Stimulated activated effector memory CD8-positive, alpha-beta T cell treated with anti-CD3 and anti-CD28 coated beads, Interleukin-12 subunit alpha, Interleukin-12 subunit beta, amount 100 ng/mL, for 72 hours (primary cell): ENCODE measurements around the gene DNAJB2.
"Not testable (repeated sequence)": the region's sequence is repeated elsewhere in the genome, so short reads cannot be mapped to it uniquely, and the experiment has no call there.

Source experiments
- ATAC-seq: fragments of 150-1000 bp; cut with Tn5 transposase; 2 replicates; pipeline ENCODE4 v1.10.0; 2021
- DNase-seq, 2 donors: peaks; one replicate each; pipeline ENCODE4 v3.0.0; 2021 to 2022; ENCODE audit warnings: low spot score in 2 of 2
- H3K27ac Mint-ChIP-seq: one replicate; pipeline ENCODE4 v1.8.0; 2022; ENCODE audit warnings: mild to moderate bottlenecking, mixed read lengths
- H3K36me3 Mint-ChIP-seq: one replicate; pipeline ENCODE4 v1.8.0; 2022; ENCODE audit warnings: mild to moderate bottlenecking, mixed read lengths
- H3K4me1 Mint-ChIP-seq: one replicate; pipeline ENCODE4 v1.8.0; 2022; ENCODE audit warnings: mixed read lengths
- H3K4me3 Mint-ChIP-seq: one replicate; pipeline ENCODE4 v1.8.0; 2022; ENCODE audit warnings: mild to moderate bottlenecking, mixed read lengths
- H3K9me3 Mint-ChIP-seq: one replicate; pipeline ENCODE4 v1.8.0; 2022; ENCODE audit warnings: mixed read lengths

DNAJB2 gene

GRCh38 chr2:219252084-219252483 is 27.1 kb upstream of the DNAJB2 start:
- peak overlapping the region; percentile 68 for H3K4me3 Mint-ChIP-seq
- peaks cover 71% of the 10 kb centered on the region for H3K4me1 Mint-ChIP-seq
- H3K27ac Mint-ChIP-seq: peak overlapping the region; percentile 83
- H3K9me3 Mint-ChIP-seq: no peaks in the 10 kb centered on the region
- peaks cover 74% of the 10 kb centered on the region for H3K36me3 Mint-ChIP-seq
- ATAC-seq (no peak), DNase-seq (no peak)

- peak overlapping the region; percentile 83 for H3K27ac Mint-ChIP-seq
- peaks cover 69% of the 10 kb centered on the region for H3K36me3 Mint-ChIP-seq
- H3K4me3 Mint-ChIP-seq: peak overlapping the region; percentile 68
- DNase-seq (no peak), ATAC-seq (no peak)
- peaks cover 66% of the 10 kb centered on the region for H3K4me1 Mint-ChIP-seq
- H3K9me3 Mint-ChIP-seq: no peaks in the 10 kb centered on the region
Measured at GRCh38 chr2:219252570-219252899, 26.6 kb upstream of the DNAJB2 start.

DNA sequence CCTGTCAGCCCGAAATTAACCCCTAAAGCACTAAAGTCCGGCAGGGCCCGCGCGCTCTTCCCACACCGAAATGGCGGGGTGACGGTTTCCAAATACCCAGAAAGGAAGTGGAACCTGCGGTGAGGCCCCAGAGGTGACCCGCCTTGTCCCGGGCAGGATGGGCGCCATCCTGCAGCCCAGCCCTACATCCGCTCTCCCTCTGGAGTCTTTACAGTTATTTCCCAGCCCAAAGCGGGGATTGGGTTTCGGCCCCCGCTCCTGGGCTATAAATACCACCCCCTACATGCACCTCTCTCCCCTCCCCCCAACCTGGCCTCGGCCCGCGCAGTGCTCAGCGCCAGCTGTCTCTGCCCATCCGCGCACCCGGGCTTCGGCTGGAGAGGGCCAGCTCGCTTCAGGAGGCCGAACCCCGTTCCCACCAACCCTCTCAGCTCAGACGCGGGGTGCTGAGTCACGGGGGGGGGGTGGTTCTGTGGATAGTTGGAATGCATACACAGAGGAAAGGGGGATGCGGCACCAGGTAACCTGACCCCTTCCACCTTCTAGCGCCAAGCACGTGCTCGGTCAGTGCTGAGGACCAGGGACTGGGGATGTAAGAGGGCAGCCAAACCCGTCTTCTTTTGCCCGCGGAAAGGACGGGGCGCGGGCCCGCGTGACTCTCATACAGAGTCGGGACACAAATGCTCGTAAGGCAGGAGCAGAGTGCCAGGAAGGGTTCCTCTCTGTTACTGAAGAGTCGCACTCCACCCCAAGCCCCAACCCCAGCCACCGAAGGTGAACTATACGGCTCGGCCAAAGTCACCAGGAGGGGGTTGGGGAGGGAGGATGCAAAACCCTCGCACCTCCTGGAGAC is 26.0 kb upstream of the DNAJB2 start, which contains the start of gene TUBA4B:
Gene TUBA4B (plus strand): TSS at position 344 of the 853 bp plus-strand sequence. CDS start 165 bp downstream, at position 509.
- Mint-ChIP-seq H3K9me3 (no peaks in the 10 kb centered on the region), H3K36me3 (peaks cover 63% of the 10 kb centered on the region), H3K4me1 (peaks cover 60% of the 10 kb centered on the region), H3K27ac (peak within 1 kb of the TSS; percentile 83), H3K4me3 (peak within 1 kb of the TSS; percentile 68)
- ATAC-seq (peak; percentile 39), DNase-seq (peak; percentile 31 to 77)

DNA sequence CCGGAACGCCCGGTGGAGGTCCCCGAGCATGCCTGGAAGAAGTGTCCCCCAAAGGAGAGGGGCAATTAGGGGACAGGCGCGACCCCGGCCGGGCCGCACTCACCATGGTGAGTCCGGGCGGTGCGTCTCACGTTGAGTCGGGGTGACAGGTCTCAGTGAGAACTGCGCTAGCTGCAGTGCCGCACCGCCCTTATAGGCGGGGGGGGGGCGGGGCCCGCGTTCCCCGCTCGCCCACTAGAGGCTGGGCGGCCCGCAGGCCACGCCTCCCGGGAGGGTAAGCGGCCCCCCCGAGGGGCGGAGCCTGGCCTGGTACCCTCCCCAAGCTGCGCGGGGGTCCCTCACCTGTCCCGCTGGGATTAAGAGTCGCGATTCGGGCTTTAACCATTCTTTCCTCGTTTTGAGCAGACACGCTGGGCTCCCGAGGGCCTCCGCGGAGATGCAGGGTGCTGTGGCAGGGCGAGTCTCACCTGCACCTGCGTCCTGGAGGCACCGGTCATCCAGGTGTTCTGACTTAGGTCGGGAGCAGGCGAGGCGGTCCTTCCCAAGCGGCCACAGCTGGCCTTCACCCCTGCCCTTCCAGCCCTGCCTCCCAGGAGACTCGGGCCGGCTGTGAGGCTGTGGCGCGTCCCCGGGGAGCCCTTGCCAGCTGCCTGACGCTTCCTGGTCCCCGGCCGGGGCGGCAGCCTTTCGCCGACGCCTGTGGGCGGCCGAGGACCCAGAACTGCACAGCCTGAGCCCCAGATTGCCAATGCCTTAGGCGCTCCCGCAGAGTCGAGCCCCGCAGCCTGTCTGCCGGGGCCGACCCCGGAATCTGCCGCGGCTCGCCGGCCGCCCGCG is 25.2 kb upstream of the DNAJB2 start, which contains the start of gene TUBA4A:
Gene TUBA4A (minus strand): TSS at position 166 of the 837 bp plus-strand sequence. CDS start 60 bp downstream, at position 106.
- H3K4me3 Mint-ChIP-seq: peak within 1 kb of the TSS; percentile 68
- H3K9me3 Mint-ChIP-seq: no peaks in the 10 kb centered on the region
- peak; percentile 83 for ATAC-seq
- peaks cover 52% of the 10 kb centered on the region for H3K4me1 Mint-ChIP-seq
- peaks cover 55% of the 10 kb centered on the region for H3K36me3 Mint-ChIP-seq
- DNase-seq: peak; percentile 80 to 93
- peak within 1 kb of the TSS; percentile 83 for H3K27ac Mint-ChIP-seq

- peaks cover 47% of the 10 kb centered on the region for H3K36me3 Mint-ChIP-seq
- H3K4me1 Mint-ChIP-seq: peaks cover 45% of the 10 kb centered on the region
- DNase-seq: peak; percentile 41 to 81
- peak; percentile 72 for ATAC-seq
- H3K4me3 Mint-ChIP-seq: peak overlapping the region; percentile 68
- H3K27ac Mint-ChIP-seq: peak overlapping the region; percentile 83
- no peaks in the 10 kb centered on the region for H3K9me3 Mint-ChIP-seq
Measured at GRCh38 chr2:219254590-219255201, 24.5 kb upstream of the DNAJB2 start.

GRCh38 chr2:219258942-219259341 is 20.2 kb upstream of the DNAJB2 start:
- H3K4me3 Mint-ChIP-seq, ATAC-seq, H3K9me3 Mint-ChIP-seq, H3K27ac Mint-ChIP-seq, H3K36me3 Mint-ChIP-seq, DNase-seq: not testable (repeated sequence)
- peaks cover 12% of the 10 kb centered on the region for H3K4me1 Mint-ChIP-seq

GRCh38 chr2:219261024-219261855 is 17.9 kb upstream of the DNAJB2 start:
- DNase-seq: no peak
- no peaks in the 10 kb centered on the region for H3K9me3 Mint-ChIP-seq
- no peak overlapping the region for H3K4me3 Mint-ChIP-seq
- no peak overlapping the region for H3K27ac Mint-ChIP-seq
- H3K4me1 Mint-ChIP-seq: peaks cover 4% of the 10 kb centered on the region
- no peaks in the 10 kb centered on the region for H3K36me3 Mint-ChIP-seq
- ATAC-seq: no peak

DNA sequence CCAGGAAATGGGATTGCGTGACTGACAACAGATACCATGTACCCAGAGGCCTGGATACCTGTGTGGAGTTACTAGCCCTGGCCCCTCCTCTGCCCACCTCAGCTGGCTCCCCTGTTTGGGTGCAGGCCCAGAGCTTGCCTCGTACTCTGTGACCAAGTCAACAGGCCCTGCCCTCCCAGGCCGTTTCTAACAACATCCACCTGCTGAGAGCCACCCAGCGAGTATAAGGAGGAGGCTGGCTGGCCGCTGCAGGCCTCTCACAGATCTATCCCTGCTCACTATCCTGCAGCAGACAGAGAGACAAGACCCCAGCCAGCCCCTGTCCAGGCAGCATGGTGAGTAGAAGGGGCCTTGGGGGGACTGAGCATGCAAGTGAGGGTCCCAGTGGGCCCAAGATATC is 12.9 kb upstream of the DNAJB2 start:
- DNase-seq (no peak), ATAC-seq (no peak)
- no peaks in the 10 kb centered on the region for H3K4me1 Mint-ChIP-seq
- H3K4me3 Mint-ChIP-seq: no peak overlapping the region
- peak overlapping the region; percentile 48 for H3K27ac Mint-ChIP-seq
- H3K9me3 Mint-ChIP-seq: no peaks in the 10 kb centered on the region
- no peaks in the 10 kb centered on the region for H3K36me3 Mint-ChIP-seq

- no peaks in the 10 kb centered on the region for H3K9me3 Mint-ChIP-seq
- no peak for ATAC-seq
- DNase-seq: no peak
- H3K36me3 Mint-ChIP-seq: no peaks in the 10 kb centered on the region
- H3K4me1 Mint-ChIP-seq: no peaks in the 10 kb centered on the region
- no peak overlapping the region for H3K4me3 Mint-ChIP-seq
- H3K27ac Mint-ChIP-seq: peak overlapping the region; percentile 48
Measured at GRCh38 chr2:219266886-219267285, 12.3 kb upstream of the DNAJB2 start.

- no peaks in the 10 kb centered on the region for H3K36me3 Mint-ChIP-seq
- H3K4me3 Mint-ChIP-seq: no peak overlapping the region
- ATAC-seq: no peak
- H3K9me3 Mint-ChIP-seq: no peaks in the 10 kb centered on the region
- H3K27ac Mint-ChIP-seq: no peak overlapping the region
- DNase-seq: no peak
- no peaks in the 10 kb centered on the region for H3K4me1 Mint-ChIP-seq
Measured at GRCh38 chr2:219268294-219268693, 10.9 kb upstream of the DNAJB2 start.

DNA sequence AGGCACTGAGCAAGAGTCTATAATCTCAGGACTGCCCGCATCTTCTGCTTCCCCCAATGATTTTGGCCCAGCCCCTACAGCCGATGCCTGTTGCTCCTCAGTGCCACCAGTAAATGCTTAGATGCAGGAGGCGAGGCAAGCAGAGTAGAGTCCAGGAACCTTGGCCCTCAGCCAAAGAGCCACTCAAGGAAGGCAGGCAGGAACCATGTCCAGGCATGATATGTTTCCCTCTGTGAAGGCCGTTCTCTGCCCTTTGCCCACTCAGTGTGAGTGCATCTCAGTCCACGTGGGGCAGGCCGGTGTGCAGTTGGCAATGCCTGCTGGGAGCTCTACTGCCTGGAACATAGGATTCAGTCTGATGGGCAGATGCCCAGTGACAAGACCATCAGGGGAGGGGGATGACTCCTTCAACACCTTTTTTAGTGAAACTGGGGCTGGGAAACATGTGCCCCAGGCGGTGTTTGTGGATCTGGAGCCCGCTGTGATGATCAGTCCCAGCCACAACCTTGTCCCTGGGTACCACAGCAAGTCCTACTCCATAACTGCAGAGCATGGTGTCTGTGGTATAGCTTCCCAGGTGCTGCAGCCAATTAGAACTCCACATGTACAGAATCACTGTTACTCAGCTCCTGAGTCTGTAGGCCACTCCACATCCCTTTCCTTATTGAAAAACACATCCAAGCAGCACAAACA is 9.7 kb upstream of the DNAJB2 start:
- H3K36me3 Mint-ChIP-seq: no peaks in the 10 kb centered on the region
- H3K4me1 Mint-ChIP-seq: no peaks in the 10 kb centered on the region
- ATAC-seq (no peak), DNase-seq (no peak)
- no peak overlapping the region for H3K4me3 Mint-ChIP-seq
- H3K27ac Mint-ChIP-seq: peak overlapping the region; percentile 70
- no peaks in the 10 kb centered on the region for H3K9me3 Mint-ChIP-seq

DNA sequence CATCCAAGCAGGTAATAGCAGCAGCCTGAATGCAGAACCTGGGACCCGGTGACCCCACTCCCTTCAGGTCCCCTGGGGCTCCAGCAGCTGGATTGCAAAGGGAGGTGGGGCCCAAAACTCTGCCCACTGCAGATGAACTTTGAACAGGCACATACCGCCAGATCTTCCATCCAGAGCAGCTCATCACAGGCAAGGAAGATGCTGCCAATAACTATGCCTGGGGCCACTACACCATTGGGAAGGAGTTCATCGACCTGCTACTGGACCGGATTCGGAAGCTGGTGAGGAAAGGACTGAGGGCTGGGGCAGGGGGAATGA is 9.2 kb upstream of the DNAJB2 start:
- DNase-seq (no peak), ATAC-seq (no peak)
- no peaks in the 10 kb centered on the region for H3K4me1 Mint-ChIP-seq
- H3K4me3 Mint-ChIP-seq: no peak overlapping the region
- no peaks in the 10 kb centered on the region for H3K36me3 Mint-ChIP-seq
- H3K9me3 Mint-ChIP-seq: no peaks in the 10 kb centered on the region
- peak overlapping the region; percentile 70 for H3K27ac Mint-ChIP-seq

DNA sequence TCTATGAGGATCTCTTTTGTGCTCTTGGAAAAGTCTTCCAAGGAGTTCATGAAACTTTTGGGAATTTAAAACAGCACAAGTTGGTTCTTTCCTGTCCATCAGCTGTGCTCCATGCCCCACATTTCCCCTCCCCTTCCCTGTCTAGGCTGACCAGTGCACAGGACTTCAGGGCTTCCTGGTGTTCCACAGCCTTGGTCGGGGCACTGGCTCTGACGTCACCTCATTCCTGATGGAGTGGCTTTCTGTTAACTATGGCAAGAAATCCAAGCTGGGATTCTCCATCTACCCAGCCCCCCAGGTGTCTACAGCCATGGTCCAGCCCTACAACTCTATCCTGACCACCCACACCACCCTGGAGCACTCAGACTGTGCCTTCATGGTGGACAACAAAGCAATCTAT is 8.1 kb upstream of the DNAJB2 start:
- no peak overlapping the region for H3K27ac Mint-ChIP-seq
- H3K4me3 Mint-ChIP-seq: no peak overlapping the region
- DNase-seq (no peak), ATAC-seq (no peak)
- H3K9me3 Mint-ChIP-seq: no peaks in the 10 kb centered on the region
- no peaks in the 10 kb centered on the region for H3K4me1 Mint-ChIP-seq
- no peaks in the 10 kb centered on the region for H3K36me3 Mint-ChIP-seq

- no peak overlapping the region for H3K4me3 Mint-ChIP-seq
- H3K36me3 Mint-ChIP-seq: no peaks in the 10 kb centered on the region
- H3K27ac Mint-ChIP-seq: no peak overlapping the region
- no peaks in the 10 kb centered on the region for H3K9me3 Mint-ChIP-seq
- ATAC-seq (no peak), DNase-seq (no peak)
- H3K4me1 Mint-ChIP-seq: peaks cover 3% of the 10 kb centered on the region
Measured at GRCh38 chr2:219272356-219272755, 6.8 kb upstream of the DNAJB2 start.
